H9 (cell line): ENCODE data around the gene SEMA3D. TPM values are rescaled to one million over a fixed set of nuclear protein-coding genes. Genes with fewer than 3 reads are reported as not detected.

Experiments
- DNase-seq: peaks from one replicate; pipeline ENCODE4 v3.0.0-alpha.2; 2017
- H2AFZ ChIP-seq: one replicate; pipeline ENCODE4 v1.6.1; 2013; ENCODE audit warnings: mild to moderate bottlenecking, low read length, control low read depth, moderate library complexity
- H2AK5ac ChIP-seq: 2 replicates; pipeline ENCODE4 v1.6.1; 2013; ENCODE audit warnings: low read length, control low read depth, mixed read lengths; ENCODE audit not compliant: insufficient read length
- H2BK120ac ChIP-seq: one replicate; pipeline ENCODE4 v1.6.1; 2013; ENCODE audit warnings: low read depth, mild to moderate bottlenecking, low read length, control low read depth, inconsistent platforms; ENCODE audit not compliant: poor library complexity, severe bottlenecking
- H2BK12ac ChIP-seq: 2 replicates; pipeline ENCODE4 v1.6.1; 2013; ENCODE audit warnings: low read length, control low read depth, mixed read lengths, low read depth; ENCODE audit not compliant: insufficient read length
- H2BK15ac ChIP-seq: 2 replicates; pipeline ENCODE4 v1.6.1; 2013; ENCODE audit warnings: low read depth, low read length, control low read depth
- H2BK20ac ChIP-seq: one replicate; pipeline ENCODE4 v1.6.1; 2013; ENCODE audit warnings: low read depth, mild to moderate bottlenecking, low read length, control low read depth, inconsistent platforms; ENCODE audit not compliant: poor library complexity, severe bottlenecking
- H2BK5ac ChIP-seq: 2 replicates; pipeline ENCODE4 v1.6.1; 2013; ENCODE audit warnings: low read length, control low read depth, mixed read lengths; ENCODE audit not compliant: insufficient read length
- H3K14ac ChIP-seq: 2 replicates; pipeline ENCODE4 v1.6.1; 2013; ENCODE audit warnings: low read length, control low read depth; ENCODE audit not compliant: insufficient read depth
- H3K18ac ChIP-seq: 2 replicates; pipeline ENCODE4 v1.6.1; 2013; ENCODE audit warnings: low read depth, mild to moderate bottlenecking, mixed read lengths, low read length, control low read depth; ENCODE audit not compliant: insufficient read length
- H3K23ac ChIP-seq: 2 replicates; pipeline ENCODE4 v1.6.1; 2013; ENCODE audit warnings: low read length, control low read depth, mixed read lengths, low read depth; ENCODE audit not compliant: insufficient read length
- H3K23me2 ChIP-seq: 2 replicates; pipeline ENCODE4 v1.6.1; 2013; ENCODE audit warnings: low read depth, mild to moderate bottlenecking, mixed read lengths, low read length, control low read depth; ENCODE audit not compliant: insufficient read length, poor library complexity, severe bottlenecking
- H3K27ac ChIP-seq: 2 replicates; pipeline ENCODE4 v1.5.1; 2013; ENCODE audit warnings: low read length, control low read depth, mixed read lengths, low read depth; ENCODE audit not compliant: insufficient read length
- H3K27me3 ChIP-seq: 2 replicates; pipeline ENCODE4 v1.6.1; 2013; ENCODE audit warnings: low read length, control low read depth, inconsistent platforms; ENCODE audit not compliant: insufficient read depth
- H3K4ac ChIP-seq: 2 replicates; pipeline ENCODE4 v1.6.1; 2013; ENCODE audit warnings: low read depth, mild to moderate bottlenecking, control low read depth, inconsistent platforms, low read length, moderate library complexity
- H3K4me1 ChIP-seq: 2 replicates; pipeline ENCODE4 v1.6.1; 2013; ENCODE audit warnings: low read length, control low read depth, inconsistent platforms; ENCODE audit not compliant: insufficient read depth
- H3K4me2 ChIP-seq: 2 replicates; pipeline ENCODE4 v1.6.1; 2013; ENCODE audit warnings: low read length, control low read depth, mixed read lengths; ENCODE audit not compliant: insufficient read length, insufficient read depth
- H3K56ac ChIP-seq: 2 replicates; pipeline ENCODE4 v1.6.1; 2013; ENCODE audit warnings: low read depth, mild to moderate bottlenecking, mixed read lengths, low read length, control low read depth; ENCODE audit not compliant: insufficient read length
- H3K79me1 ChIP-seq: 2 replicates; pipeline ENCODE4 v1.6.1; 2013; ENCODE audit warnings: low read depth, mild to moderate bottlenecking, moderate library complexity, low read length, control low read depth, inconsistent platforms; ENCODE audit not compliant: insufficient read depth, poor library complexity, severe bottlenecking
- H3K79me2 ChIP-seq: 2 replicates; pipeline ENCODE4 v1.6.1; 2013; ENCODE audit warnings: low read length, control low read depth, inconsistent platforms; ENCODE audit not compliant: insufficient read depth
- H3K9ac ChIP-seq: 2 replicates; pipeline ENCODE4 v1.6.1; 2013; ENCODE audit warnings: low read length, control low read depth, mixed read lengths; ENCODE audit not compliant: insufficient read length; ENCODE audit errors: extremely low read depth
- H3K9me3 ChIP-seq: one replicate; pipeline ENCODE4 v1.6.1; 2013; ENCODE audit warnings: low read depth, low read length, inconsistent platforms; ENCODE audit not compliant: control insufficient read depth
- H3T11ph ChIP-seq: one replicate; pipeline ENCODE4 v1.6.1; 2013; ENCODE audit warnings: mild to moderate bottlenecking, low read length, control low read depth, inconsistent platforms
- H4K20me1 ChIP-seq: one replicate; pipeline ENCODE4 v1.6.1; 2013; ENCODE audit not compliant: control insufficient read depth, insufficient read length, insufficient read depth
- H4K5ac ChIP-seq: 2 replicates; pipeline ENCODE4 v1.6.1; 2013; ENCODE audit warnings: low read depth, mild to moderate bottlenecking, mixed read lengths, low read length, control low read depth; ENCODE audit not compliant: insufficient read length
- H4K8ac ChIP-seq: replicated peaks from 2 replicates; pipeline ENCODE4 v1.6.1; 2013; ENCODE audit warnings: low read length, control low read depth, mixed read lengths, low read depth; ENCODE audit not compliant: insufficient read length
- H4K91ac ChIP-seq: 2 replicates; pipeline ENCODE4 v1.6.1; 2013; ENCODE audit warnings: low read depth, mild to moderate bottlenecking, moderate library complexity, mixed read lengths, low read length, control low read depth; ENCODE audit not compliant: insufficient read length
- H3K27ac Mint-ChIP-seq, 3 experiments: 2 replicates in 2 of 3; 3 replicates in 1 of 3; pipeline ENCODE4 v1.8.0; 2020 to 2021; ENCODE audit warnings: mixed read lengths in 3 of 3, mild to moderate bottlenecking in 1 of 3, moderate library complexity in 1 of 3
- H3K27me3 Mint-ChIP-seq: 2 replicates; pipeline ENCODE4 v1.8.0; 2021; ENCODE audit warnings: low read depth, mild to moderate bottlenecking, moderate library complexity, mixed read lengths
- H3K36me3 Mint-ChIP-seq, 3 experiments: 2 replicates in 2 of 3; 3 replicates in 1 of 3; pipeline ENCODE4 v1.8.0; 2020 to 2021; ENCODE audit warnings: low read depth in 3 of 3, mixed read lengths in 3 of 3; ENCODE audit not compliant: insufficient read depth in 1 of 3
- H3K4me1 Mint-ChIP-seq, 2 experiments: 2 replicates each; pipeline ENCODE4 v1.8.0; 2020; ENCODE audit warnings: mixed read lengths in 2 of 2
- H3K4me3 Mint-ChIP-seq, 2 experiments: 2 replicates in 1 of 2; 3 replicates in 1 of 2; pipeline ENCODE4 v1.8.0; 2020 to 2021; ENCODE audit warnings: mild to moderate bottlenecking in 2 of 2, mixed read lengths in 2 of 2, moderate library complexity in 1 of 2
- H3K9me3 Mint-ChIP-seq, 2 experiments: 2 replicates in 1 of 2; 3 replicates in 1 of 2; pipeline ENCODE4 v1.8.0; 2020; ENCODE audit warnings: mild to moderate bottlenecking in 2 of 2, mixed read lengths in 2 of 2, moderate library complexity in 1 of 2
- WGBS: extraction: QIAGEN DNeasy Blood & Tissue Kit; methylation state at CpG from one replicate; pipeline ENCODE4 v1.1.7; 2013; ENCODE audit warnings: missing lambda C conversion rate, low lambda C conversion rate, mixed read lengths; ENCODE audit not compliant: insufficient read length; ENCODE audit errors: extremely low coverage; 5-methylcytosine and 5-hydroxymethylcytosine counted together
- total RNA-seq: library from RNA; stranded (reverse); gene quantifications from 2 replicates; pipeline ENCODE4 v1.2.1, GENCODE V29; 2021
- TF ChIP-seq, protein P1 (sequence below): fragments of 200-600 bp; sonication (generic); conservative IDR thresholded peaks from 3 replicates; pipeline ENCODE4 v1.8.0; 2021; ENCODE audit warnings: antibody characterized with exemption, mild to moderate bottlenecking

The SEMA3D gene
- total RNA-seq, 1 experiment from 2014 or later = 5.4 TPM

DNA sequence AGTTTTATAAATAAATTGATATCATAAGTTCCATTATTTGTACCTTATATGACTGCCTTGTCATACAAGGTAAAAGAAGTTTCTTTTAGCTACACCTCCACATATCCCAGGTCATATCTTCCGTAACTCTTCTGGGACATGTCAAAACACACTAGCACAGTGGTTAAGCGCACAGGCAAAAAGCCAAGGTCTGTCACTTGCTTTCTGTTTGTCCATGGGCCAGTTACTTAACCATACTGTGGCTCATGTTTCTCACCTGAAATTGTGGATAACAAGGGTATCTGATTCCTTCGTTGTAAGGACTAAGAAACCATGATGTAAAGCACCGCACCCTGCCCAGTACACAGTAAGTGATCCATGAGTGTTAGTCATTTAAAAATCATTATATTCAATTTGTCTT lies 56.2 kb downstream of the SEMA3D start:
- Histone ChIP-seq H3K9ac (no peak overlapping the region), H3K4me1 (no peaks in the 10 kb centered on the region), H3K4me2 (no peak overlapping the region), H2BK120ac (no peak overlapping the region), H4K20me1 (no peaks in the 10 kb centered on the region), H3K23ac (no peak overlapping the region), H3K27me3 (no peaks in the 10 kb centered on the region), H2BK20ac (no peak overlapping the region), H3K79me1 (no peaks in the 10 kb centered on the region), H3K79me2 (no peaks in the 10 kb centered on the region), H3T11ph (no peak overlapping the region), H2BK12ac (no peak overlapping the region), H2BK5ac (no peak overlapping the region), H2BK15ac (no peak overlapping the region), H4K8ac (no peak overlapping the region), H3K56ac (no peak overlapping the region), H4K91ac (no peak overlapping the region), H3K14ac (no peak overlapping the region), H3K23me2 (no peaks in the 10 kb centered on the region), H3K27ac (no peak overlapping the region), H4K5ac (no peak overlapping the region), H3K4ac (no peak overlapping the region), H2AFZ (no peak overlapping the region), H3K18ac (no peak overlapping the region), H2AK5ac (no peak overlapping the region), H3K9me3 (no peaks in the 10 kb centered on the region)
- TF ChIP-seq, protein P1, sequence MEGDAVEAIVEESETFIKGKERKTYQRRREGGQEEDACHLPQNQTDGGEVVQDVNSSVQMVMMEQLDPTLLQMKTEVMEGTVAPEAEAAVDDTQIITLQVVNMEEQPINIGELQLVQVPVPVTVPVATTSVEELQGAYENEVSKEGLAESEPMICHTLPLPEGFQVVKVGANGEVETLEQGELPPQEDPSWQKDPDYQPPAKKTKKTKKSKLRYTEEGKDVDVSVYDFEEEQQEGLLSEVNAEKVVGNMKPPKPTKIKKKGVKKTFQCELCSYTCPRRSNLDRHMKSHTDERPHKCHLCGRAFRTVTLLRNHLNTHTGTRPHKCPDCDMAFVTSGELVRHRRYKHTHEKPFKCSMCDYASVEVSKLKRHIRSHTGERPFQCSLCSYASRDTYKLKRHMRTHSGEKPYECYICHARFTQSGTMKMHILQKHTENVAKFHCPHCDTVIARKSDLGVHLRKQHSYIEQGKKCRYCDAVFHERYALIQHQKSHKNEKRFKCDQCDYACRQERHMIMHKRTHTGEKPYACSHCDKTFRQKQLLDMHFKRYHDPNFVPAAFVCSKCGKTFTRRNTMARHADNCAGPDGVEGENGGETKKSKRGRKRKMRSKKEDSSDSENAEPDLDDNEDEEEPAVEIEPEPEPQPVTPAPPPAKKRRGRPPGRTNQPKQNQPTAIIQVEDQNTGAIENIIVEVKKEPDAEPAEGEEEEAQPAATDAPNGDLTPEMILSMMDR = no peak
- Mint-ChIP-seq H3K27ac (no peak overlapping the region), H3K4me1 (peaks cover 0 to 2% of the 10 kb centered on the region in 2 experiments; a peak in 3 of 4 replicates), H3K27me3 (no peaks in the 10 kb centered on the region), H3K36me3 (no peaks in the 10 kb centered on the region), H3K4me3 (no peak overlapping the region), H3K9me3 (no peaks in the 10 kb centered on the region)
- no CpG with 5 or more reads among the region's 4 CpGs for WGBS
- DNase-seq = no peak
